A549 treated with ZK216348 at 1 μM for 4 hours (cell line): ENCODE measurements around the gene TBRG4. TPM values are rescaled to one million over a fixed set of nuclear protein-coding genes. Genes with fewer than 3 reads are reported as not detected.

Source experiments
- total RNA-seq: library from RNA; stranded (reverse); fragments of 200-300 nt; extraction: Qiagen RNA extraction; gene quantifications from 5 replicates; pipeline ENCODE4 v1.2.3, GENCODE V29; 2022; ENCODE audit warnings: low read depth

TBRG4 gene
- 79.7 to 114 TPM (median 108 TPM) in 5 replicates for total RNA-seq

GRCh38 chr7:45111298-45112223, at the start of gene TBRG4:
Gene TBRG4, minus strand, starts transcription at chr7:45111697. Its CDS starts 2,460 bp downstream, at chr7:45109237.

GRCh38 chr7:45157653-45158401, 46.3 kb upstream of the TBRG4 start, which contains the start of gene RAMP3:
Gene RAMP3, plus strand, starts transcription at chr7:45157791. Its CDS starts 38 bp downstream, at chr7:45157829.

GRCh38 chr7:45088821-45089340, 22.6 kb downstream of the TBRG4 start, which contains the start of gene NACAD:
Gene NACAD, minus strand, starts transcription at chr7:45088969. Its CDS starts 75 bp downstream, at chr7:45088894.

Other genes with a start within 250 kb of the TBRG4 start
- 7.5 to 13.8 TPM (median 12.0 TPM) in 5 replicates for gene PURB, start 226.2 kb downstream of the TBRG4 start, total RNA-seq
- gene MYO1G, start 132.7 kb downstream of the TBRG4 start, total RNA-seq = 0.11 to 0.17 TPM (median 0.15 TPM) in 5 replicates
- gene CCM2, start 111.5 kb downstream of the TBRG4 start, total RNA-seq = 32.8 to 52.0 TPM (median 47.4 TPM) in 5 replicates
- 0.14 to 0.39 TPM (median 0.35 TPM) in 5 replicates for gene NACAD, start 22.7 kb downstream of the TBRG4 start, total RNA-seq
- gene RAMP3, start 46.1 kb upstream of the TBRG4 start, total RNA-seq = not detected in 5 replicates